GM10266 (cell line): ENCODE results near the gene CPNE9.

Experiments
- DNase-seq: peaks from one replicate; pipeline ENCODE4 v3.0.0; 2012; ENCODE audit errors: extremely low spot score
- CTCF ChIP-seq: IDR thresholded peaks from 2 replicates; pipeline ENCODE4 v1.5.1; 2012; ENCODE audit warnings: mild to moderate bottlenecking, low read depth; ENCODE audit not compliant: control insufficient read depth, insufficient read depth; ENCODE audit errors: missing control alignments

Gene CPNE9

DNA sequence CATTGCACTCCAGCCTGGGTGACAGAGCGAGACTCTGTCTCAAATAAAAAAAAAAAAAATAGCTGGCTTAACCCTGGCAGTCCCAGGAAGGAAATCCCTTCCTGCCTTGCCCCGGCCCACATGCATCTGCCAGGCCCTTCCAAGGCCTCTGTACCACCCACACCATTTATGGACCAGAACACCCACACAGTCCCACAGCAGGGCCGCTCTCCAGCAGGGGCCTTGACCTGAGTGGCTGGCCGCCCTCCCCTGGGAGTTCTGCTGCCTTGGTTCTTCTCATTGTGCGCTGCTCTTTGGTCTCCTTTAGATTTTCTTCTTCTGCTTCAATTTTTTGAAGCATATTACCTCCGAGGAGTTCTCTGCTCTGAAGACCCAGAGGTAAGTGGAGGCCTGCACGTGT is 16.1 kb upstream of the CPNE9 start:
- no peak for TF ChIP-seq CTCF
- no peak for DNase-seq

GRCh38 chr3:9688961-9689360 is 14.7 kb upstream of the CPNE9 start:
- TF ChIP-seq CTCF, result no peak
- DNase-seq, result no peak

- DNase-seq, result no peak
- TF ChIP-seq CTCF, result no peak
Measured at GRCh38 chr3:9689757-9690156, 13.9 kb upstream of the CPNE9 start.

DNA sequence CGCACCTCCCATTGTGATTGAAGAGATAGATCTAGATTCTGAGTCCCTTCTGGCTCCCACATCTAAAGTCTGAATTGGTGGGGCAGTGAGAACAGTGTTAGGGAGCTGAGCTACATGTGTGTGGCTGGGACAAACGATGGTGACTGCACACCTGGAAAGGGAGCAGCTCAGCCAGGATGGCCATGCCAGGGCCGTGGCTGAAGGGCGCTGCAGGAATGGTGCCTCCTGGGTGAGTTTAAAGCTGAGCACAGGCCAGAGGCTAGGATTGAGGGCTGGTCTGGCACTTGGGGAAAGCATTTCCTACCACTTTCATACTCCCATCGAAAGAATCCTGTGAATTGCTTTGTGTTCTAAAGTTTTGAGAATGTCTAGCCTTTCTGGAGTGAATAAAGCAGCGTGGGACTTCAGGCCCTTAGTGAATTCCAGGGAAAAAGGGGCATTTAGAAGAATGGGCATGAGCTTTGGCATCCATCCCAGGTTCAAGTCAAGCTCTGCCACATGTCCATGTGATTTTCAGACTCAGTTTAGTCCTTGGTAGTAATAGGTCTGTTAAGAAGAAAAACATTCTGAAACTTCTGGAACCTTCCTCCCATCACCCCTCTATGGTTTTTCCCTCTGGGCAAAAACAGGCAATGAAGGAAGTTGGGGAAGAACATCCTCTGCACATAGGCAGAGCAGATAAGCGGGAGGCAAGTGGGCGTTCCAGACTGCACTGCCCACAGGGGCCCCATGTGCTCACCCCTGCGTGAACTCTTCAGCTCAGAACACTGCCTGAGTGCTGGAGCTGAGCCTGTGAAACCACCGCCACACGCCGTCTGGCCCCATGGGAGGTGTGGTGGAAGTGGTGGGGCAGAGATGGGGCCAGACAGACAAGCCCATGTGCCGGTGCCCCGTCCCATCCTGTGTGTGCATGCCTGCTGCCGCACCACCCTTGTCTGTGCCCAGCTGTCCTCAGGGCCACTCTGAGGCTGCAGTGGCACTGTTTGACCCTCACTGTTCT is 12.9 kb upstream of the CPNE9 start:
- peak; percentile 53 for DNase-seq
- no peak for TF ChIP-seq CTCF

DNA sequence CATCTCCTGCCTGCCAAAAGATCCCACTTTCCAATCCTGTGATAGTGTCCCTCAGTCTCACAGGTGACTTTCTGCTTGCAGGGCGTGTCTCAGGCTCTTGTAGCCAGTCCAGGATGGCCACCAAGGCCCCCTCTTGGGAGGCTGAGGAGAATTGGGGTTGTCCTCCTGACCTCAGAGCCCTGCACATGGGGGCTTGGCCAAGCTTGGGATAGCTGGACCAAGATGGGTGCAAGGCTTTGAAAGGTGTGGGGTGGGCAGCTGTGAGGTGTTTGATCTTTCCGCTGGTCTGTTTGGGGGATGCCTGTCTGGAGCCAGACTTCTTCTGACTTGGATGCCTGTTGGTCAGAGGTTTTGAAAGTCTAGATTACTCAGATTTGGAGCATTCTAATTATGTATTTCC is 12.0 kb upstream of the CPNE9 start:
- DNase-seq, result no peak
- no peak for TF ChIP-seq CTCF

DNA sequence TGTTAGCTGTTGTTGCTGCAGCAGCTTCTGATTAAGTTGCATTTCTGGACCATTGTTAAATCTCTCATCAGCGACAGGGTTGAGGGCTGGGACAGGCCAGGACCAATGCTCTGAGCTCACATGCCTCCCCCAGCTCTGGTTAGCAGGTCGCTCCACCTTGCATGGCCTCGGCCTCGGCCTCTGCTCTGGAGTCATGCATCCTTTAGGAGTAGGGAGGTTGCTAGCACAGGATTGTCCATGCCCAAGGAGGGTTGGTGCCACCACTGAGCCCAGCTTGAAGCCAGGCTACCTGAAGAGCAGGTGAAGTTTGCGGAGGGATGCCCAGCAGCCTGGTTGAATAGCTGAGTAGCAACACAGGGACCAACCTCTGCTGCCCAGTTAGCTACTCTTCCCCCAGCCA is 11.2 kb upstream of the CPNE9 start:
- DNase-seq, result no peak
- no peak for TF ChIP-seq CTCF

- no peak for DNase-seq
- TF ChIP-seq CTCF, result no peak
Measured at GRCh38 chr3:9695345-9695744, 8.3 kb upstream of the CPNE9 start.
